ENCODE data around the gene EXOC2. TPM values are rescaled to one million over a fixed set of nuclear protein-coding genes. Genes with fewer than 3 reads are reported as not detected.

EXOC2 gene
- total RNA-seq, 1 donor from 2014 or later = 28.5 TPM

GRCh38 chr6:456887-457286 is 236.1 kb downstream of the EXOC2 start:
- TF ChIP-seq CTCF (IDR thresholded peaks at IDR 0.05) = no peak
- ATAC-seq = no peak
- Histone ChIP-seq H3K4me1 (no peaks in the 10 kb centered on the region), H3K27me3 (ENCODE audit: low read depth) (no peaks in the 10 kb centered on the region), H3K4me3 (no peak overlapping the region), H3K27ac (no peak overlapping the region), H3K9me3 (no peaks in the 10 kb centered on the region), H3K36me3 (no peaks in the 10 kb centered on the region)
- no peak for DNase-seq
- intact Hi-C loops (cut with DNase I) = no loop called here

- DNase-seq (no peak), ATAC-seq (no peak)
- no peak for TF ChIP-seq CTCF (IDR thresholded peaks at IDR 0.05)
- Histone ChIP-seq H3K27me3 (ENCODE audit: low read depth) (no peaks in the 10 kb centered on the region), H3K4me1 (no peaks in the 10 kb centered on the region), H3K36me3 (no peaks in the 10 kb centered on the region), H3K9me3 (no peaks in the 10 kb centered on the region), H3K4me3 (no peak overlapping the region), H3K27ac (no peak overlapping the region)
- intact Hi-C loops (cut with DNase I) = no loop called here
Measured at GRCh38 chr6:456358-456867, 236.5 kb downstream of the EXOC2 start.

GRCh38 chr6:455835-456234 is 237.1 kb downstream of the EXOC2 start:
- no peaks in the 10 kb centered on the region for H3K4me1 ChIP-seq
- DNase-seq = no peak
- ATAC-seq = no peak
- no peaks in the 10 kb centered on the region for H3K9me3 ChIP-seq
- intact Hi-C loops (cut with DNase I) = no loop called here
- no peak for TF ChIP-seq CTCF (IDR thresholded peaks at IDR 0.05)
- no peaks in the 10 kb centered on the region for H3K27me3 ChIP-seq (ENCODE audit: low read depth)
- no peak overlapping the region for H3K27ac ChIP-seq
- H3K4me3 ChIP-seq = no peak overlapping the region
- no peaks in the 10 kb centered on the region for H3K36me3 ChIP-seq

GRCh38 chr6:455006-455585 is 237.8 kb downstream of the EXOC2 start:
- Histone ChIP-seq H3K27ac (no peak overlapping the region), H3K36me3 (no peaks in the 10 kb centered on the region), H3K4me1 (no peaks in the 10 kb centered on the region), H3K27me3 (ENCODE audit: low read depth) (no peaks in the 10 kb centered on the region), H3K4me3 (no peak overlapping the region), H3K9me3 (no peaks in the 10 kb centered on the region)
- TF ChIP-seq CTCF (IDR thresholded peaks at IDR 0.05) = no peak
- ATAC-seq (no peak), DNase-seq (no peak)
- intact Hi-C loops (cut with DNase I) = no loop called here

GRCh38 chr6:454148-454991 is 238.6 kb downstream of the EXOC2 start:
- Histone ChIP-seq H3K4me1 (no peaks in the 10 kb centered on the region), H3K36me3 (no peaks in the 10 kb centered on the region)
- ATAC-seq = no peak

More at GRCh38 chr6:454148-454991, 238.6 kb downstream of the EXOC2 start:
- Histone ChIP-seq H3K27me3 (ENCODE audit: low read depth) (no peaks in the 10 kb centered on the region), H3K9me3 (no peaks in the 10 kb centered on the region), H3K4me3 (no peak overlapping the region), H3K27ac (no peak overlapping the region)
- intact Hi-C loops (cut with DNase I) = no loop called here
- TF ChIP-seq CTCF (IDR thresholded peaks at IDR 0.05) = no peak
- no peak for DNase-seq

Measured in lower lobe of right lung (tissue), 2 donors.